ENCODE results near the gene AP1M1.
A peak's percentile ranks its signal among the peaks of the same experiment; 100 is the strongest.

AP1M1 gene

DNA sequence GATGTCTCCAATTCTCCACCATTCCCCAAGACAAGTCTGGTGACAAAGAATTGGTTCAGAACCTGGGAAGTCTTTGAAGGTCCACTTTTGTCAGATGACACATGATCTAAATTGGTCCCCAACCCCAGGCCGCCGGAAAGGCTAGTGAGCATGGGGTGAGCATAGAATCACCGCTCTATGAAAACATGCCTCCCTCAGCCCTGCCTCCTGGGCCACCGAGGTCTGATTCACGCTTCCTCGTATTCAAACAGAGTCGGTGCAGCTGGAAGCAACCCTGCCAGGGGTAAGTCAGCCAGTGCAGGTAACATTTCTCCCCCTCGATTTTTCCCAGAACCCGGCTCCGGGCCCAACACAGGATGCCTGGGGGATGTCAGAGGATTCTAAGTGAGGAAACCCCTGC, 93.0 kb downstream of the AP1M1 start:
- no peak for TF ChIP-seq CSDC2 (CRISPR knock-in tag; IDR thresholded peaks at IDR 0.05)
- TF ChIP-seq ZNF565 (CRISPR knock-in tag; conservative IDR thresholded peaks at IDR 0.05; ENCODE audit: low read depth) = no peak
- TF ChIP-seq ARNTL (CRISPR knock-in tag; IDR thresholded peaks at IDR 0.05; ENCODE audit: borderline replicate concordance, low read depth) = no peak
- TF ChIP-seq ESRRG (CRISPR knock-in tag; IDR thresholded peaks at IDR 0.05) = no peak
- TF ChIP-seq, protein P1, sequence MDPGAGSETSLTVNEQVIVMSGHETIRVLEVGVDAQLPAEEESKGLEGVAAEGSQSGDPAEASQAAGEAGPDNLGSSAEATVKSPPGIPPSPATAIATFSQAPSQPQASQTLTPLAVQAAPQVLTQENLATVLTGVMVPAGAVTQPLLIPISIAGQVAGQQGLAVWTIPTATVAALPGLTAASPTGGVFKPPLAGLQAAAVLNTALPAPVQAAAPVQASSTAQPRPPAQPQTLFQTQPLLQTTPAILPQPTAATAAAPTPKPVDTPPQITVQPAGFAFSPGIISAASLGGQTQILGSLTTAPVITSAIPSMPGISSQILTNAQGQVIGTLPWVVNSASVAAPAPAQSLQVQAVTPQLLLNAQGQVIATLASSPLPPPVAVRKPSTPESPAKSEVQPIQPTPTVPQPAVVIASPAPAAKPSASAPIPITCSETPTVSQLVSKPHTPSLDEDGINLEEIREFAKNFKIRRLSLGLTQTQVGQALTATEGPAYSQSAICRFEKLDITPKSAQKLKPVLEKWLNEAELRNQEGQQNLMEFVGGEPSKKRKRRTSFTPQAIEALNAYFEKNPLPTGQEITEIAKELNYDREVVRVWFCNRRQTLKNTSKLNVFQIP (CRISPR knock-in tag; IDR thresholded peaks at IDR 0.05; ENCODE audit: borderline replicate concordance, low read depth) = no peak
- ATAC-seq = no peak

DNA sequence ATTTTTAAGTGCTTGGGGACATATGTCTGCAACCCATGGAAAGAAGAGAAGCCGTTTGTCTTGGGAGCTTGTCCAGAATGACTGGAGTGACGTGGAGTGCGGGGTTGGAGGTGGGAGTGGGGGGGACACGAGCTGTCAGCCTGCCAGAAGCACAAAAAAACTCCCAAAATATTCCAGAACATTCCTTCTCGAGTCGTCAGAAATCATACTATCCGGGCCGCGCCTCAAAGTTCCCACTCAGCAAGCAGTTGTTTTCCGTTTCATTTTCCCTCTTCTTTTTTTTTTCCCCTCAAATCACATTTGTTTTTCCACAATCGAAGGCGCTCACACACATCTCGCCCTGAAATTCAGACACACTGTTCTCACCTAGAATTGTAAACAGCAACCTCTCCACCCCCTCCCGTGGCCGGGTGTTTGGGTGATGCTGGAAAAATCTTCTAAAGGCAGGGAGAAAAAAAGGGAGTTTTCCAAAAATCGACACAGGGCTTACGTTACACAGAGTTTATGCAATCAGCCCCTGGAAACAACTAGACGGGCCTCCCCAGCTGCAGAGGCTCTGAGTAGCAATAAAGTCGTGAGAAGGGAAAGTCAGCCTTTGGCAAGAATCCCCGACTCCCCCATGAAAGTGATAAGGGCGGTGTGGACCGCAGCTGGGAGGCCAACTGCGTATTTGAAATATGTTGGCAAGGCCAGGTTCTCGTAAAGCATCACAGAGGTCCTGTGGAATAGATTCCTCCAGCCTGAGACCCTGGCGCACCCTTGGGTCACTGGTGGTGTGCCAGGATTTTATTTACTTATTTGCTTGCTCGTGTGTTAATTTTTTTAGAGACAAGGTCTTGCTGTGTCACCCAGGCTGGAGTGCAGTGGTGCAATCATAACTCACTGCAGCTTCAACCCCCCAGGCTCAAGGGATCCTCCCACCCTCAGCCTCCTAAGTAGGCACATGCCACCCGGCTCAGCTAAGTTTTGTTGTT, 95.7 kb downstream of the AP1M1 start:
- no peak for TF ChIP-seq ZNF8 (CRISPR knock-in tag; IDR thresholded peaks at IDR 0.05)
- TF ChIP-seq, protein P2, sequence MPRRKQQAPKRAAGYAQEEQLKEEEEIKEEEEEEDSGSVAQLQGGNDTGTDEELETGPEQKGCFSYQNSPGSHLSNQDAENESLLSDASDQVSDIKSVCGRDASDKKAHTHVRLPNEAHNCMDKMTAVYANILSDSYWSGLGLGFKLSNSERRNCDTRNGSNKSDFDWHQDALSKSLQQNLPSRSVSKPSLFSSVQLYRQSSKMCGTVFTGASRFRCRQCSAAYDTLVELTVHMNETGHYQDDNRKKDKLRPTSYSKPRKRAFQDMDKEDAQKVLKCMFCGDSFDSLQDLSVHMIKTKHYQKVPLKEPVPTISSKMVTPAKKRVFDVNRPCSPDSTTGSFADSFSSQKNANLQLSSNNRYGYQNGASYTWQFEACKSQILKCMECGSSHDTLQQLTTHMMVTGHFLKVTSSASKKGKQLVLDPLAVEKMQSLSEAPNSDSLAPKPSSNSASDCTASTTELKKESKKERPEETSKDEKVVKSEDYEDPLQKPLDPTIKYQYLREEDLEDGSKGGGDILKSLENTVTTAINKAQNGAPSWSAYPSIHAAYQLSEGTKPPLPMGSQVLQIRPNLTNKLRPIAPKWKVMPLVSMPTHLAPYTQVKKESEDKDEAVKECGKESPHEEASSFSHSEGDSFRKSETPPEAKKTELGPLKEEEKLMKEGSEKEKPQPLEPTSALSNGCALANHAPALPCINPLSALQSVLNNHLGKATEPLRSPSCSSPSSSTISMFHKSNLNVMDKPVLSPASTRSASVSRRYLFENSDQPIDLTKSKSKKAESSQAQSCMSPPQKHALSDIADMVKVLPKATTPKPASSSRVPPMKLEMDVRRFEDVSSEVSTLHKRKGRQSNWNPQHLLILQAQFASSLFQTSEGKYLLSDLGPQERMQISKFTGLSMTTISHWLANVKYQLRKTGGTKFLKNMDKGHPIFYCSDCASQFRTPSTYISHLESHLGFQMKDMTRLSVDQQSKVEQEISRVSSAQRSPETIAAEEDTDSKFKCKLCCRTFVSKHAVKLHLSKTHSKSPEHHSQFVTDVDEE (CRISPR knock-in tag; IDR thresholded peaks at IDR 0.05) = no peak
- no peak for TF ChIP-seq TOX (CRISPR knock-in tag; IDR thresholded peaks at IDR 0.05; ENCODE audit: borderline replicate concordance)
- TF ChIP-seq ISL1 (CRISPR knock-in tag; IDR thresholded peaks at IDR 0.05) = no peak
- TF ChIP-seq ZNF70 (CRISPR knock-in tag; IDR thresholded peaks at IDR 0.05) = no peak
- no peak for TF ChIP-seq ZFP3 (CRISPR knock-in tag; IDR thresholded peaks at IDR 0.05)
- ATAC-seq = peak; percentile 22

DNA sequence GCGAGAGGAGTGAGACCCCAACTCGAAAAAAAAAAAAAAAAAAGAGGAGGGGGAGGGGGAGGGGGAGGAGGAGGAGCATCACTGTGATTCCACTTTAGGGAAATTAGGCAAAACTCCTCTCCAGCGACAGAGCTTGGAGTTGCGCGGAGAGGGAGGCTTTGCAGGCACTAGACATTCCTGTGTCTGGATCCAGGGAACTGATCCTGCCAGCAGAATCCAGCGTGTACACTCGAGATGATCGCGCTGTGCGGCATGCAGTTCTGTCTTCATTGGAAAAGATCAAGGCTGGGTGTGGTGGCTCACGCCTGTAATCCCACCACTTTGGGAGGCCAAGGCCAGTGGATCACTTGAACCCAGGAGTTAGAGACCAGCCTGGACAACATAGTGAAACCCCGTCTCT, 97.3 kb downstream of the AP1M1 start:
- peak; percentile 53 for ATAC-seq
- TF ChIP-seq ZNF70 (CRISPR knock-in tag; IDR thresholded peaks at IDR 0.05) (no peak), ZNF565 (CRISPR knock-in tag; conservative IDR thresholded peaks at IDR 0.05; ENCODE audit: low read depth) (no peak), TOX (CRISPR knock-in tag; IDR thresholded peaks at IDR 0.05; ENCODE audit: borderline replicate concordance) (no peak), OSR1 (CRISPR knock-in tag; IDR thresholded peaks at IDR 0.05) (no peak), ZC3H10 (CRISPR knock-in tag; IDR thresholded peaks at IDR 0.05) (no peak), CSDC2 (CRISPR knock-in tag; IDR thresholded peaks at IDR 0.05) (no peak), ISL1 (CRISPR knock-in tag; IDR thresholded peaks at IDR 0.05) (no peak), SNAI2 (CRISPR knock-in tag; IDR thresholded peaks at IDR 0.05) (no peak), GLIS3 (CRISPR knock-in tag; IDR thresholded peaks at IDR 0.05) (no peak), ZFP3 (CRISPR knock-in tag; IDR thresholded peaks at IDR 0.05) (no peak), ZNF8 (CRISPR knock-in tag; IDR thresholded peaks at IDR 0.05) (no peak), RARB (CRISPR knock-in tag; IDR thresholded peaks at IDR 0.05) (no peak), BACH2 (CRISPR knock-in tag; IDR thresholded peaks at IDR 0.05; ENCODE audit: borderline replicate concordance) (no peak), TCF4 (CRISPR knock-in tag; IDR thresholded peaks at IDR 0.05; ENCODE audit: borderline replicate concordance) (no peak)
- TF ChIP-seq, protein P2 (CRISPR knock-in tag; IDR thresholded peaks at IDR 0.05) = no peak
- TF ChIP-seq, protein P1 (CRISPR knock-in tag; IDR thresholded peaks at IDR 0.05; ENCODE audit: borderline replicate concordance, low read depth) = no peak
- TF ChIP-seq, protein P3, sequence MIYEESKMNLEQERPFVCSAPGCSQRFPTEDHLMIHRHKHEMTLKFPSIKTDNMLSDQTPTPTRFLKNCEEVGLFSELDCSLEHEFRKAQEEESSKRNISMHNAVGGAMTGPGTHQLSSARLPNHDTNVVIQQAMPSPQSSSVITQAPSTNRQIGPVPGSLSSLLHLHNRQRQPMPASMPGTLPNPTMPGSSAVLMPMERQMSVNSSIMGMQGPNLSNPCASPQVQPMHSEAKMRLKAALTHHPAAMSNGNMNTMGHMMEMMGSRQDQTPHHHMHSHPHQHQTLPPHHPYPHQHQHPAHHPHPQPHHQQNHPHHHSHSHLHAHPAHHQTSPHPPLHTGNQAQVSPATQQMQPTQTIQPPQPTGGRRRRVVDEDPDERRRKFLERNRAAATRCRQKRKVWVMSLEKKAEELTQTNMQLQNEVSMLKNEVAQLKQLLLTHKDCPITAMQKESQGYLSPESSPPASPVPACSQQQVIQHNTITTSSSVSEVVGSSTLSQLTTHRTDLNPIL (CRISPR knock-in tag; IDR thresholded peaks at IDR 0.05; ENCODE audit: low read depth) = no peak
- TF ChIP-seq, protein P4, sequence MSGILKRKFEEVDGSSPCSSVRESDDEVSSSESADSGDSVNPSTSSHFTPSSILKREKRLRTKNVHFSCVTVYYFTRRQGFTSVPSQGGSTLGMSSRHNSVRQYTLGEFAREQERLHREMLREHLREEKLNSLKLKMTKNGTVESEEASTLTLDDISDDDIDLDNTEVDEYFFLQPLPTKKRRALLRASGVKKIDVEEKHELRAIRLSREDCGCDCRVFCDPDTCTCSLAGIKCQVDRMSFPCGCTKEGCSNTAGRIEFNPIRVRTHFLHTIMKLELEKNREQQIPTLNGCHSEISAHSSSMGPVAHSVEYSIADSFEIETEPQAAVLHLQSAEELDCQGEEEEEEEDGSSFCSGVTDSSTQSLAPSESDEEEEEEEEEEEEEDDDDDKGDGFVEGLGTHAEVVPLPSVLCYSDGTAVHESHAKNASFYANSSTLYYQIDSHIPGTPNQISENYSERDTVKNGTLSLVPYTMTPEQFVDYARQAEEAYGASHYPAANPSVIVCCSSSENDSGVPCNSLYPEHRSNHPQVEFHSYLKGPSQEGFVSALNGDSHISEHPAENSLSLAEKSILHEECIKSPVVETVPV (CRISPR knock-in tag; IDR thresholded peaks at IDR 0.05) = no peak
